ENCODE results near the gene KCNH6. TPM values are rescaled to one million over a fixed set of nuclear protein-coding genes. Genes with fewer than 3 reads are reported as not detected.

The KCNH6 gene
- total RNA-seq, 4 donors from 2014 or later: not detected

- Histone ChIP-seq H3K27me3 (no peaks in the 10 kb centered on the region), H3K27ac (no peak overlapping the region), H3K36me3 (no peaks in the 10 kb centered on the region), H3K9me3 (no peaks in the 10 kb centered on the region), H3K4me1 (no peaks in the 10 kb centered on the region), H3K4me3 (no peak overlapping the region)
- no peak for DNase-seq
- TF ChIP-seq CTCF (IDR thresholded peaks at IDR 0.05) (no peak), POLR2A (IDR thresholded peaks at IDR 0.05) (no peak)
- intact Hi-C loops (cut with DNase I; ENCODE audit: low total_unique reads): no loop called here
These were observed 29.7 kb upstream of the KCNH6 start for GRCh38 chr17:63493411-63493810.

- TF ChIP-seq POLR2A (IDR thresholded peaks at IDR 0.05) (no peak), CTCF (IDR thresholded peaks at IDR 0.05) (no peak)
- Histone ChIP-seq H3K27me3 (no peaks in the 10 kb centered on the region), H3K4me1 (no peaks in the 10 kb centered on the region), H3K36me3 (no peaks in the 10 kb centered on the region), H3K9me3 (no peaks in the 10 kb centered on the region), H3K4me3 (no peak overlapping the region), H3K27ac (no peak overlapping the region)
- no peak for DNase-seq
- intact Hi-C loops (cut with DNase I; ENCODE audit: low total_unique reads): no loop called here
These were observed 28.7 kb upstream of the KCNH6 start for GRCh38 chr17:63494300-63494928.

GRCh38 chr17:63495491-63495890, 27.7 kb upstream of the KCNH6 start:
- no peak overlapping the region for H3K27ac ChIP-seq
- intact Hi-C loops (cut with DNase I; ENCODE audit: low total_unique reads): no loop called here
- TF ChIP-seq CTCF (IDR thresholded peaks at IDR 0.05): no peak
- TF ChIP-seq POLR2A (IDR thresholded peaks at IDR 0.05): no peak
- H3K36me3 ChIP-seq: no peaks in the 10 kb centered on the region
- DNase-seq: no peak
- H3K9me3 ChIP-seq: no peaks in the 10 kb centered on the region
- no peak overlapping the region for H3K4me3 ChIP-seq
- no peaks in the 10 kb centered on the region for H3K27me3 ChIP-seq
- H3K4me1 ChIP-seq: no peaks in the 10 kb centered on the region

GRCh38 chr17:63496177-63496576, 27.0 kb upstream of the KCNH6 start:
- Histone ChIP-seq H3K36me3 (no peaks in the 10 kb centered on the region), H3K4me1 (no peaks in the 10 kb centered on the region), H3K4me3 (no peak overlapping the region), H3K27me3 (no peaks in the 10 kb centered on the region), H3K9me3 (no peaks in the 10 kb centered on the region), H3K27ac (no peak overlapping the region)
- no peak for TF ChIP-seq CTCF (IDR thresholded peaks at IDR 0.05)
- no peak for TF ChIP-seq POLR2A (IDR thresholded peaks at IDR 0.05)
- intact Hi-C loops (cut with DNase I; ENCODE audit: low total_unique reads): no loop called here
- no peak for DNase-seq

GRCh38 chr17:63496663-63497400, 26.3 kb upstream of the KCNH6 start:
- H3K36me3 ChIP-seq: no peaks in the 10 kb centered on the region
- no peak for DNase-seq
- no peak overlapping the region for H3K4me3 ChIP-seq
- no peak overlapping the region for H3K27ac ChIP-seq
- no peaks in the 10 kb centered on the region for H3K4me1 ChIP-seq
- no peak for TF ChIP-seq POLR2A (IDR thresholded peaks at IDR 0.05)
- no peak for TF ChIP-seq CTCF (IDR thresholded peaks at IDR 0.05)
- no peaks in the 10 kb centered on the region for H3K27me3 ChIP-seq
- intact Hi-C loops (cut with DNase I; ENCODE audit: low total_unique reads): no loop called here
- H3K9me3 ChIP-seq: no peaks in the 10 kb centered on the region
